Dermis blood vessel endothelial cell (primary cell): Measurements from ENCODE around the gene APOL1. TPM values are rescaled to one million over a fixed set of nuclear protein-coding genes. Genes with fewer than 3 reads are reported as not detected.
A peak's percentile ranks its signal among the peaks of the same experiment; 100 is the strongest.
"Not testable (repeated sequence)": the region's sequence is repeated elsewhere in the genome, so short reads cannot be mapped to it uniquely, and the experiment has no call there.

Source experiments
- DNase-seq: peaks from one replicate; pipeline ENCODE4 v3.0.0; 2010
- total RNA-seq: library from RNA; depleted of rRNA; stranded (reverse); fragments of >200 nt; gene quantifications from 2 replicates; pipeline ENCODE4 v1.2.3, GENCODE V29; 2014

The APOL1 gene
- total RNA-seq, 1 donor from 2014 or later = 34.9 TPM

- DNase-seq = no peak
Measured at GRCh38 chr22:36246718-36247117, 6.2 kb upstream of the APOL1 start.

DNA sequence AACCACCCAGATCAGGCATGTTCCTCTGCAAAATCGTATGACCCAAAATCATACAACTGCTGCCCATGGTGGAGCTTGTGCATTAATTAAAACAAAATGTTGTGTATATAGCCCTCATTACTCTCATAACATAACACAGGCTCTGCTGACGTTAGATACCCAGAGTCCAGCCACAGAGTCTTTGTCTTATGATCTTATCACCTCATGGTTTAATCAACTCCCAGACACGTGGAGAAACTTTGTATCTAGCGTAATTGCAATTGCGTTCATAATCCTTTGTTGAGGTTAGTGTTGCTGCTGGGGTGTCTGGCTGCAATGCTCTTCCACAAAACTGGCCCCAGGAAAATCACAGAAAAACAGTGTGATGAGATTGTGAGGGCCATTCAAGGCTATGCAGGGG, 5.0 kb upstream of the APOL1 start:
- DNase-seq = no peak

DNA sequence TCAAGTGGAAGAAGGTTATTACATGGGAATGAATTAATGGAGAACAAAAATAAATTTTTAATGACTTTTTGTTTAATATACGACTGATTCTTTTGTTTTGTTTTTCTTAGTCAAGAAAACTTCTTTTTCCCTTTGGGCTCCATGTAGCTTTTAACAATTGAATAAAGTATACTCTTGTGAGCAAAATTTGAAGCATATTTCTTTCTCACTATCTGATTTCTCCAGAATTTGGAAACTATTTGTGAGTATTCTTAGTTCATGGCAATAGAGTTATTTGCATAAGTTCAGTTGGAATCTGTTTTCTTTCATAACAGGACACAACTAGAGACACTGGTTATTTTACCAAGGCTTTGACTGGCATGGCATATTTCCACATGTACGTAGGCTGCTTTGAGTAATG, 3.8 kb upstream of the APOL1 start:
- DNase-seq = no peak

DNA sequence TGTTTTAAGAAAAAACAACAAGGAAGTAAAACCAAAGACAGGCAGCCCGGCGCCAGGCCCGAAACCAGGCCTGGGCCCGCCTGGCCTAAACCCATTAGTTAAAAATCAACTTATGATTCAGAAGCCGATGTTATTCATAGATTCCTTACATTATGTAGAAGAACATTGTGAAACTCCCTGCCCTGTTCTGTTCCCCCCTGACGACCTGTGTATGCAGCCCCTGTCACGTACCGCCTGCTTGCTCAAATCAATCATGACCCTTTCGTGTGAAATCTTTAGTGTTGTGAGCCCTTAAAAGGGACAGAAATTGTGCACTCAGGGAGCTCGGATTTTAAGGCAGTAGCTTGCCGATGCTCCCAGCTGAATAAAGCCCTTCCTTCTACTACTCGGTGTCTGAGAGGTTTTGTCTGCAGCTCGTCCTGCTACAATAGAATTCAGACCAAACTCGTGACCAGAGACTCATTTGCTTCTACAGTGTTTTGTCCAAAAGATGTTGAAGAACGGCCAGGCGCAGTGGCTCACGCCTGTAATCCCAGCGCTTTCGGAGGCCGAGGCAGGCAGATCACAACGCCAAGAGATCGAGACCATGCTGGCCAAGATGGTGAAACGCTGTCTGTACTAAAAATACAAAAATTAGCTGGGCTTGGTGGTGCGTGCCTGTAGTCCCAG, 2.5 kb upstream of the APOL1 start:
- DNase-seq = not testable (repeated sequence)

GRCh38 chr22:36251979-36252608, 839 bp upstream of the APOL1 start:
- not testable (repeated sequence) for DNase-seq

DNA sequence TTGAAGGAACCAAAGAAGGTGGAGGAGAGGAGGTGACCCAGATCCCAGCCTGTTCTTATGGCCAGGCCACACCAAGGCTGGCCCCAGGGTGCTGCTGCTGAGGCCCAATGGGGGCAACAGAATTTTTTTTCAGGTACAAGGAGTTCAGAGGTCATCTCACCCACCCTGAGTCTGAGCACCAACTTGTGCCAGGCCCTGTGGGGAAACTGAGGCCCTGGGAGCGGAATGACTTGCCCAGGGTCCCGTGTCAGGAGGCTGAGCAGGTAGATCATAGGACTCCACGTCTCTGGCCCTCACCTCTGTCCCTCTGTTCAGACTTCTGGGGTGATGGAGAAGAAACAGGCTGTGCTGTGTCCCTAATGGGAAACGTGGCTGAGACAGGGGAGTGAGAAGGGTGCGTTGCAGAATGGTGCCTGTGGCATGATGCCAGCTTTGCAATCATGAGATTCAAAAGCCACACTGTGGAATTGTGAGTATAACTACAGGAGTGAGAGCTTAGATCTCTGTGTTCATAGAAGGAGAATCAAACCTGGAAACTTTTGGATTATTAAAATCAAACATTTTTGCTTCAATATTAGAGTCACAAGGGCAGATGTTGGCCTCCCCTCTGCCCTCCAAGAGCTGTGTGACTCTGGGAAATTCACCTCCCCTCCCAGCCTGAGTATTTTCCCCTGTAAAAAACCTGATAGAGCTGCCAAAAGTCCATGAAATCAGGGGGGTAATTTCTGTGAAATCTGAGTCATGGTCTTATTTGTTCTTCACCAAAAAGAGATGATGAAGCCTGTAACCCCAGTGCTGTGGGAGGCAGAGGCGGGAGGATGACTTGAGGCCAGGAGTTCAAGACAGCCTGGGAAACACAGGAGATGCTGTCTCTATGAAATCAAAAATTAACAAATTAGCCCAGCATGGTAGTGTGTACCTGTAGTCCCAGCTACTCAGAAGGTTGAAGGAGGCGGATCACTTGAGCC, 874 bp downstream of the APOL1 start:
- peak; percentile 12 for DNase-seq

- not testable (repeated sequence) for DNase-seq
Measured at GRCh38 chr22:36255572-36255971, 2.6 kb downstream of the APOL1 start.

GRCh38 chr22:36256478-36256877, 3.5 kb downstream of the APOL1 start:
- no peak for DNase-seq

- DNase-seq = no peak
Measured at GRCh38 chr22:36257308-36257707, 4.4 kb downstream of the APOL1 start.

DNA sequence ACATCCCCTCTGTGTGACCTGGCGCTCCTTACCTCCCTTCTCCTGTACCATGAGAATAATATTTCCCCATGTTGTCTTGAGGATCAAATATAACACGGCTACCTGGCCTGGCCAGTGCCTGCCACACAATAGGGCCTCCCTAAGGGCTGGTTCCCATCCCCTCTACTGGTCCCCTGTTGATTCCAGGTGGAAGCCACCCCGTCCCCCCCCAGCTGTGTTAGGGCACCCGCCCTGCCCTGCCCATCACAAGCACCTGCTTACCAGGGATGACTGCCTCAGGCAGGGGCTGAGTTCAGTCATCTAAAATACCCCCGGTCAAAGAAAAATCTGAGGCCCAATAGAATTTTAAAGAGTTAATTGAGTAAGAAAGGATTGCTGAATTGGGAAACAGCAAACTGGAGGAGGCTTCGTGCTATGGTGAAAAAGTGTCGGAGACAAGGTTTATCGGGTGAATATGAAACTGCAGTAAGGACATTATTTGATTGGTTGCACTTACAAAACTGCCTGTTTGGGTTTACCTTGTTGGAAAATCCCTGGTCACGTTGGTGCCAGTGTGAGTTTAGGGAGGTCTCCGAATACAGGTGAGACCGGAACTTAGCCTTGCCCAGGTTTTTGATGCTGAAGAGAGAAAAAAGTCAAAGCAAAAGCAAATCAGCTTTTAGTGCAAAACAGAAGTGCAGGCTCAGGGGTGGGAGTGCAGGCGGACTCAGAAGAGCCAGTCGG, 5.2 kb downstream of the APOL1 start:
- no peak for DNase-seq

DNA sequence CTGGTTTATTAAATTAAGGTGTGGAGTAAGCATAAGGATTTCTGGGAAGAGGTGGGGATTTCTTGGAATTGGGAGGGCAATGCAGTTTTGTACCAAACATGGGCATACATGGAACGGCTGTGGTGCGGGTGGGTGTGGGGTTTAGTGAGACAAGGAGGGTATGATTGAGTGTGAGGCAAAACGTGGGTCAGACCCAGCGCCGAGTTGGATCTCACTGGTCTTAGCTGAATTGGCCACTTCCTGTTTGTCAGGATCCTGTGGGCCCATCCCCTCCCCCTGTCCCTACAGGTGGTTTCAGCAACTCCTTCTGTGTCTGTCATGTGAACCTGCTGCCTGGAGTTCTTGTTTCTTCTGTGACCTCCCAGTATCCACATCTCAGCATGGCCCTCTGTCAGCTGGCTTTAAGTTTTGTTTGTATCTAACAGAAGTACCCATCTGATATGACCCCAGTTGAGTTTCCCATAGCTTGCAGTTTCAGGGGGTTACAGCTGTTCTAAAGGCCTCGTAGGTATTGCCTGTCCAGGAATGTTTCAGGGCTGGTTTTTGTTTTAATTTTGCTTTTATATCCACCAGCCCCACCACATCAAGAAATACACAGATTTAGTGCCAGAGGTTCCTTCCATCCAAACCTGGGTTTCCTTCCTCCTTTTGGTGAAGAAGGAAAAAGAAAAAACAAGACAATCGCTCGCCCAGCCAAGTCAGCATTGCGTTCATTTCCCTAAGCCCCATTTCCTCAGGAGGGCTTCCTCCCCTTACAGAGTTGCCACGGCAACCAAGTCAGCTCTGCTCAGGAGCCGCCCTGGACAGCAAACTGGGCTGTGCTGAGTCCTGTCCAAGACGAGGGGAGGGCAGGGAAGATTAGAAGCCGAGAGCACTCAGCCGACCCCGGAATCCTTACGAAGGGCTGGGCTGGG, 6.0 kb downstream of the APOL1 start:
- peak; percentile 73 for DNase-seq

DNA sequence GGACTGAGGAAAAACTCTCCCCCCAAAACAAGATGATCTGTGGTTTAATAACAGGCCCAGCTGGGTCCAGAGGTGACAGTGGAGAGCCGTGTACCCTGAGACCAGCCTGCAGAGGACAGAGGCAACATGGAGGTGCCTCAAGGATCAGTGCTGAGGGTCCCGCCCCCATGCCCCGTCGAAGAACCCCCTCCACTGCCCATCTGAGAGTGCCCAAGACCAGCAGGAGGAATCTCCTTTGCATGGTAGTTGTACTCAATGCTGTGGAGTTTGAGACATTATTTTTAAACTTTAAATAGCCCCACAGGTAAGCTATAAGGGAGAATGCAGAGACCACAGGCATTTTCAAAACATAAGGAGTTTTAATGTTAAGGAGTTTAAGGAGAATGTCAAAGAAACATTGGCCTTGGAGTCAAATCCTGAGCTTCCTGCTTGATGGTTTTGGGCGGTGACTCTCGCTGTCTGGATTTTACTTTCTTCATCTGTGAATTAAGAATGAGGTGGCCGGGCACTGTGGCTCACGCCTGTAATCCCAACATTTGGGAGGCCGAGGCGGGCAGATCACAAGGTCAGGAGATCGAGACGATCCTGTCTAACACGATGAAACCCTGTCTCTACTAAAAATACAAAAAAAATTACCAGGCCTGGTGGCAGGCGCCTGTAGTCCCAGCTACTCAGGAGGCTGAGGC, 6.8 kb downstream of the APOL1 start:
- no peak for DNase-seq

DNA sequence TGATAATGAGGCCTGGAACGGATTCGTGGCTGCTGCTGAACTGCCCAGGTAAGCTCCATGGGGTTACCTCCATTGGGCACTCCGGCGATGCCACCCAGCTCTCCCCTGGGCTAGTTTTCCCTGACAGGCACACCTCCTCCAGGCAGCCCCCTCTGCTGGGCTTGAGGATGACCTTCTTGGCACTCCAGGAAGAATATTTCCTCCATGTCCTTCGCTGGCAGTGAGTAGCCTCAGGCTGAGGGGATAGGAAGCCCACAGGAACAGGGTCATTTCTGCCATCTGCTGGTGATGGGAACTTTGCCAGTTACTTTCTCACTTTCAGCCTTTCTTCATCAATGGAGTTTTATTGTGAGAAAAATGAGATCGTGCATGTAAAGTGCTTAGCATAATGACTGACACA, 8.7 kb downstream of the APOL1 start:
- not testable (repeated sequence) for DNase-seq

DNA sequence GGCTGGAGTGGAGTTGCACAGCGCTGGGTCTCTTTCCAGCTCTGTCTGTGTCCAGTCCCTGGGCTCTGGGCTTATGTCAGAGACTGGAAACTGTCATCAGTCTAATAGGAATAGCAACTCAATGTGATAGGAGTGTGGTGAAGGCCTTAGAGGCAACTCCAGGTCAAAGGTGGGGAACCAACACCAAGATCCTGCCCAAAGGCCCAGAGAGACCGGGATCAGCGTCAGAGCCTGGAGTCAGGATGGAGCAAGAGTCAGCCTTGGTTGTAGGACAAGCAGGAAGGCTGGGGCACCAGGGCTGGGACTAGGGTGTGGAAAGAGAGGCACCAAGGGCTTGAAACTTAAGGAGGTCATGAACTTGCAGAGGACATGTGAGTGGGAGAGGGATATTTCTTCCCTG, 9.4 kb downstream of the APOL1 start:
- not testable (repeated sequence) for DNase-seq

DNA sequence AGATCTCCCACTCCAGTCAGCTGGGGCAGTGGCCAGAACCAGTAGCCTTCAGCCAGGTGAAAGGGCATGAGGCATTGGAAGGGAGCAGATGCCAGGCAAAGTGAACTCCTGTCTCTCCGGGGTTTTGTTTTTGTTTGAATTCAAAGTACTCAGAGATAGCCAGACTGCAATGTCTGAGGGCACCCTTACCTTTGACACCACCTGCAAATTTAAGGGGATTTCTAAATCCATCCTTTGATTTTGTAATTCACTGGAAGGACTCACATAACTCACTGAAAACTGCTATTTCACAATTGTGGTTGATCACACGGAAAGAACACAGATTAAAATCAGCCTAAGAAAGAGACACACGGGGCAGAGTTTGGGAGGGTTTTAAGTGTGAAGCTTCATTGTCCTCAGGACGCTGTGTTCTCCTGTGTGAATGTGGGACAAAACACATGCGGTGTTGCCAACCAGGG, 10.3 kb downstream of the APOL1 start:
- not testable (repeated sequence) for DNase-seq

GRCh38 chr22:36263886-36264664, 11.1 kb downstream of the APOL1 start:
- DNase-seq = not testable (repeated sequence)

GRCh38 chr22:36267058-36267457, 14.1 kb downstream of the APOL1 start:
- DNase-seq = no peak

DNA sequence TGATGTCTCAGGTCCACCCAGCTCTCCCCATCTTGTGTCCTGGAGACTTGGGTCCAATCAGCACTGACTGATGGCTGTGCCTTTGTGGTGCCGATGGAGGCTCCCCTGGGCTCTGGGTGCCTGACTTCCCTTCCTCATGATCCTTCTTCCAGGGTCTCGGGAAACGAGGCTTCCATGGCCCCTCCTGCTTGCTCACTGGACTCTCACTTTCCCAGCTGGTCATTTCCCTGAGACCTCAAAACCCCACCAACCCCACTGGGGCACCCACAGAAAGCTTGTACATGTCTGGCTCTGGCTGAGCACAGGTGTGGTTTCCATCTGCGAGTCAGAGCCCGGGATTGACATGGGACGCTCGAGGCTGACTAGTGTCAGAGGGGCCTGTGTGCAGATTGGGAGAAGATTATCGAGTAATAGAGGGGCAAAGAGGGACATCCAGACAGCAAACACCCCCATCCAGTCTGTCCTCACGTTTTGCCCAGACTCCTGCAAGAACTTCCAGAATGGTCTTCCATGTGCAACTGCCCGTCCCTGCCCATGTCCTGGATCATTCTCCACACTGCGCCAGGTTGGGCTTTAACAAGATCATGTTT, 15.1 kb downstream of the APOL1 start:
- no peak for DNase-seq

DNA sequence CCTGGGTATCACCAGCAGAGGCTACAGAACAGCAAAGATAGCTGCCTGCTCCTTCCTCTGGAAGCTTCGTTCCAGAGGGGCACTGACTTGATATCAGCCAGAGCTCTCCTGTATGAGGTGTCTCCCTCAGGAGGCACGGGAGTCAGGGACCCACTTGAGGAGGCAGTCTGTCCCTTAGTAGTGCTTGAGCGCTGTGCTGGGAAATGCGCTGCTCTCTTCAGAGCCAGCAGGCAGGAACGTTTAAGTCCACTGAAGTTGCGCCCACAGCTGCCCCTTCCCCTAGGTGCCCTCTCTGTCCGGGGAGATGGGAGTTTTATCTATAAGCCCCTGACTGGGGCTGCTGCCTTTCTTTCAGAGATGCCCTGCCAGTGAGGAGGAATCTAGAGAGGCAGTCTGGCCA, 18.3 kb downstream of the APOL1 start:
- DNase-seq = not testable (repeated sequence)

GRCh38 chr22:36271951-36272350, 19.0 kb downstream of the APOL1 start:
- DNase-seq = not testable (repeated sequence)
